Esophagus squamous epithelium (tissue), 4 donors: ENCODE data around the gene SMC5.

Source experiments
- POLR2A ChIP-seq, 4 donors: fragments of 450-650 bp; IDR thresholded peaks; one replicate each; pipeline ENCODE4 v1.6.1; 2017; ENCODE audit warnings: antibody characterized with exemption in 4 of 4, mild to moderate bottlenecking in 4 of 4, moderate library complexity in 3 of 4
- TF ChIP-seq, protein P1 (sequence below), 6 experiments: fragments of 450-650 bp in 4 of 6; fragments of 200-600 bp in 2 of 6; sonication (generic) in 2 of 6; IDR thresholded peaks; one replicate each; pipeline ENCODE4 v1.5.1; 2016 to 2019; ENCODE audit warnings: antibody characterized with exemption in 6 of 6, mild to moderate bottlenecking in 4 of 6, moderate library complexity in 4 of 6

DNA sequence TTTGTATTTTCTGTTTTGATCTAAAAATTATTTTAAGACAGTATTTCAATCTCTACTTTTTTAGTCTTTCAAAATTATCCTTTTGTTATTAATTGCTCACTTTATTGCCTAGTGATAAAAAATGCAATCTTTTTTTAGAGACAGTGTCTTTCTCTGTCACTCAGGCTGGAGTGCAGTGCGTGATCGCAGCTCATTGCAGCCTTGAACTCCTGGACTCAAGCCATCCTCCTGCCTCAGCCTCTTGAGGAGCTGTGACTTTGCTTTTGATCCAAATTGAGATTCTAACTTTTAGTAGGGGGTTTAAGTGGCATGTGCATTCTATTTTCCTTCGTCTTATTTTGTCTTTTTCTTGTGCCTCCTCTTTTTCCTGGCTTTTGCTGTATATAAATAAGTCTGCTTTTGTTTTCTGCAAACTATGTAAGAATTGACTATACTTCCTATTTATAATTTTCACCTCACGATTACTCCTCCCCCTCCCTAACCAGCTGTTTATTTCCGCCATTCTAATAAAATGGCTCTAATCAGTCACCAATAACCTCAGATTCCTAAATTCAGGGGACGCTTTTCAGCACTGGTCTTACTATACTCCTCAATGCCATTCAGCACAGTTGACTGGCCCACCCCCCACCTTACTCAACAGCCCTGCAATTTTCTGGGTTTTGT, 123.4 kb downstream of the SMC5 start:
- TF ChIP-seq, protein P1, sequence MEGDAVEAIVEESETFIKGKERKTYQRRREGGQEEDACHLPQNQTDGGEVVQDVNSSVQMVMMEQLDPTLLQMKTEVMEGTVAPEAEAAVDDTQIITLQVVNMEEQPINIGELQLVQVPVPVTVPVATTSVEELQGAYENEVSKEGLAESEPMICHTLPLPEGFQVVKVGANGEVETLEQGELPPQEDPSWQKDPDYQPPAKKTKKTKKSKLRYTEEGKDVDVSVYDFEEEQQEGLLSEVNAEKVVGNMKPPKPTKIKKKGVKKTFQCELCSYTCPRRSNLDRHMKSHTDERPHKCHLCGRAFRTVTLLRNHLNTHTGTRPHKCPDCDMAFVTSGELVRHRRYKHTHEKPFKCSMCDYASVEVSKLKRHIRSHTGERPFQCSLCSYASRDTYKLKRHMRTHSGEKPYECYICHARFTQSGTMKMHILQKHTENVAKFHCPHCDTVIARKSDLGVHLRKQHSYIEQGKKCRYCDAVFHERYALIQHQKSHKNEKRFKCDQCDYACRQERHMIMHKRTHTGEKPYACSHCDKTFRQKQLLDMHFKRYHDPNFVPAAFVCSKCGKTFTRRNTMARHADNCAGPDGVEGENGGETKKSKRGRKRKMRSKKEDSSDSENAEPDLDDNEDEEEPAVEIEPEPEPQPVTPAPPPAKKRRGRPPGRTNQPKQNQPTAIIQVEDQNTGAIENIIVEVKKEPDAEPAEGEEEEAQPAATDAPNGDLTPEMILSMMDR (IDR thresholded peaks at IDR 0.05) = no peak
- no peak for TF ChIP-seq POLR2A (IDR thresholded peaks at IDR 0.05)
